NCI-H146 treated with DMSO at 0.1 percent for 48 hours (cell line): ENCODE data around the gene PLA2G4C.
A peak's percentile ranks its signal among the peaks of the same experiment; 100 is the strongest.
"Not testable (repeated sequence)": the region's sequence is repeated elsewhere in the genome, so short reads cannot be mapped to it uniquely, and the experiment has no call there.

Source experiments
- DNase-seq: peaks from one replicate; lab custom pipeline; 2025; ENCODE audit not compliant: unreplicated experiment; lab: John Stamatoyannopoulos, UW

PLA2G4C gene

GRCh38 chr19:48111280-48111679, 663 bp upstream of the PLA2G4C start:
- DNase-seq, result peak; percentile 77

- DNase-seq, result no peak
Measured at GRCh38 chr19:48108997-48109782, 1.4 kb downstream of the PLA2G4C start.

GRCh38 chr19:48103922-48104321, 6.7 kb downstream of the PLA2G4C start:
- DNase-seq, result no peak

- peak; percentile 22 for DNase-seq
Measured at GRCh38 chr19:48102870-48103751, 7.5 kb downstream of the PLA2G4C start.

- no peak for DNase-seq
Measured at GRCh38 chr19:48095612-48096175, 14.9 kb downstream of the PLA2G4C start.

- DNase-seq, result no peak
Measured at GRCh38 chr19:48094855-48095203, 15.8 kb downstream of the PLA2G4C start.

- DNase-seq, result no peak
Measured at GRCh38 chr19:48094129-48094854, 16.3 kb downstream of the PLA2G4C start.

- not testable (repeated sequence) for DNase-seq
Measured at GRCh38 chr19:48091111-48091718, 19.4 kb downstream of the PLA2G4C start.

GRCh38 chr19:48090281-48090802, 20.3 kb downstream of the PLA2G4C start:
- DNase-seq, result no peak

GRCh38 chr19:48088991-48089390, 21.6 kb downstream of the PLA2G4C start:
- DNase-seq, result not testable (repeated sequence)

GRCh38 chr19:48085904-48086864, 24.4 kb downstream of the PLA2G4C start:
- DNase-seq, result no peak

- DNase-seq, result no peak
Measured at GRCh38 chr19:48085076-48085475, 25.5 kb downstream of the PLA2G4C start.

GRCh38 chr19:48081106-48081505, 29.5 kb downstream of the PLA2G4C start:
- DNase-seq, result no peak

GRCh38 chr19:48070177-48070769, 40.3 kb downstream of the PLA2G4C start:
- not testable (repeated sequence) for DNase-seq

GRCh38 chr19:48069435-48069834, 41.2 kb downstream of the PLA2G4C start:
- no peak for DNase-seq

GRCh38 chr19:48064509-48064908, 46.1 kb downstream of the PLA2G4C start:
- no peak for DNase-seq

GRCh38 chr19:48061401-48062344, 48.9 kb downstream of the PLA2G4C start:
- no peak for DNase-seq

- DNase-seq, result no peak
Measured at GRCh38 chr19:48060381-48060780, 50.2 kb downstream of the PLA2G4C start.
